GM23338 (cell line): Measurements from ENCODE around the gene ODAD3. TPM values are rescaled to one million over a fixed set of nuclear protein-coding genes. Genes with fewer than 3 reads are reported as not detected.
"Not testable (repeated sequence)": the region's sequence is repeated elsewhere in the genome, so short reads cannot be mapped to it uniquely, and the experiment has no call there.

ENCODE experiments used
- ATAC-seq: fragments of 200-7000 bp; cut with Tn5 transposase; 3 replicates; pipeline ENCODE4 v1.9.1; 2020
- DNase-seq: peaks from one replicate; pipeline ENCODE4 v3.0.0-alpha.2; 2015; ENCODE audit warnings: low spot score
- H2AFZ ChIP-seq: fragments of 200-600 bp; sonication (generic); 2 replicates; pipeline ENCODE4 v1.8.0; 2016; ENCODE audit warnings: antibody characterized with exemption, mild to moderate bottlenecking, moderate library complexity
- H3F3A ChIP-seq: fragments of 200-600 bp; sonication (generic); replicated peaks from 2 replicates; pipeline ENCODE4 v1.8.0; 2017; ENCODE audit warnings: antibody characterized with exemption, mixed run types, low read depth
- H3K27ac ChIP-seq: fragments of 200-600 bp; sonication (generic); 2 replicates; pipeline ENCODE4 v1.6.1; 2016; ENCODE audit warnings: low read depth
- H3K27me3 ChIP-seq: fragments of 200-600 bp; sonication (generic); 2 replicates; pipeline ENCODE4 v1.8.0; 2016; ENCODE audit warnings: mild to moderate bottlenecking, mixed run types, moderate library complexity; ENCODE audit not compliant: insufficient read depth
- H3K36me3 ChIP-seq: fragments of 200-600 bp; sonication (generic); 2 replicates; pipeline ENCODE4 v1.8.0; 2016; ENCODE audit warnings: mild to moderate bottlenecking; ENCODE audit not compliant: insufficient read depth
- H3K4me1 ChIP-seq: fragments of 200-600 bp; sonication (generic); 2 replicates; pipeline ENCODE4 v1.8.0; 2016; ENCODE audit warnings: mild to moderate bottlenecking, moderate library complexity; ENCODE audit not compliant: insufficient read depth
- H3K4me2 ChIP-seq: fragments of 200-600 bp; sonication (generic); 2 replicates; pipeline ENCODE4 v1.7.1; 2017; ENCODE audit warnings: mixed run types
- H3K4me3 ChIP-seq: fragments of 200-600 bp; sonication (generic); 2 replicates; pipeline ENCODE4 v1.6.1; 2016; ENCODE audit warnings: mixed run types
- H3K79me2 ChIP-seq: fragments of 200-600 bp; sonication (generic); replicated peaks from 2 replicates; pipeline ENCODE4 v1.8.0; 2017; ENCODE audit warnings: mild to moderate bottlenecking; ENCODE audit not compliant: insufficient read depth
- H3K9me2 ChIP-seq: fragments of 200-600 bp; sonication (generic); 2 replicates; pipeline ENCODE4 v1.8.0; 2017; ENCODE audit not compliant: insufficient read depth
- H4K20me1 ChIP-seq: fragments of 200-600 bp; sonication (generic); replicated peaks from 2 replicates; pipeline ENCODE4 v1.8.0; 2017; ENCODE audit warnings: mild to moderate bottlenecking; ENCODE audit not compliant: insufficient read depth
- H3K27ac Mint-ChIP-seq: 2 replicates; pipeline ENCODE4 v1.8.0; 2020; ENCODE audit warnings: inconsistent platforms, mild to moderate bottlenecking, moderate library complexity, mixed read lengths
- H3K27me3 Mint-ChIP-seq: 3 replicates; pipeline ENCODE4 v1.8.0; 2022; ENCODE audit warnings: low read depth, mild to moderate bottlenecking, moderate library complexity, mixed read lengths, inconsistent platforms; ENCODE audit not compliant: insufficient read depth, poor library complexity
- H3K36me3 Mint-ChIP-seq: 3 replicates; pipeline ENCODE4 v1.8.0; 2021; ENCODE audit warnings: low read depth, mild to moderate bottlenecking, inconsistent platforms, moderate library complexity, mixed read lengths
- H3K4me1 Mint-ChIP-seq: 3 replicates; pipeline ENCODE4 v1.8.0; 2020; ENCODE audit warnings: mild to moderate bottlenecking, inconsistent platforms, mixed read lengths
- H3K4me3 Mint-ChIP-seq: 3 replicates; pipeline ENCODE4 v1.8.0; 2021; ENCODE audit warnings: moderate library complexity, mild to moderate bottlenecking, inconsistent platforms, mixed read lengths
- H3K9me3 Mint-ChIP-seq: 3 replicates; pipeline ENCODE4 v1.8.0; 2020; ENCODE audit warnings: moderate library complexity, mild to moderate bottlenecking, inconsistent platforms, mixed read lengths
- EZH2phosphoT487 ChIP-seq: fragments of 200-600 bp; sonication (generic); IDR thresholded peaks from one replicate; pipeline ENCODE4 v1.8.1; 2018; ENCODE audit warnings: antibody characterized with exemption; ENCODE audit not compliant: unreplicated experiment
- POLR2AphosphoS5 ChIP-seq: IDR thresholded peaks from 2 replicates; pipeline ENCODE4 v1.6.1; 2016; ENCODE audit warnings: antibody characterized with exemption, low read depth
- ZNF114 ChIP-seq: fragments of 250-450 bp; sonication (Bioruptor Pico); IDR thresholded peaks from 2 replicates; pipeline ENCODE4 v1.5.0; 2020; ENCODE audit warnings: mild to moderate bottlenecking, moderate library complexity
- ZNF331 ChIP-seq: fragments of 250-450 bp; sonication (Bioruptor Pico); IDR thresholded peaks from 2 replicates; pipeline ENCODE4 v1.5.0; 2020; ENCODE audit warnings: low read depth, mild to moderate bottlenecking, moderate library complexity
- polyA plus RNA-seq: library from polyadenylated mRNA; unstranded; fragments of >200 nt; fragmentation: Nextera tagmentation; extraction: Ambion mirVana; gene quantifications from 2 replicates; pipeline ENCODE4 v1.2.1, GENCODE V29; 2016
- total RNA-seq: library from RNA; depleted of rRNA; stranded (reverse); fragments of >200 nt; shearing (Covaris generic); gene quantifications from 2 replicates; pipeline ENCODE4 v1.2.3, GENCODE V29; 2014
- TF ChIP-seq, protein P1 (sequence below), 2 experiments: fragments of 200-600 bp in 1 of 2; sonication (generic) in 1 of 2; conservative IDR thresholded peaks; 2 replicates each; pipeline versions ENCODE4 v1.5.1 to v1.6.1; 2016 to 2017; ENCODE audit warnings: antibody characterized with exemption in 2 of 2, low read depth in 2 of 2, mild to moderate bottlenecking in 2 of 2, moderate library complexity in 1 of 2
- TF ChIP-seq, protein P2 (sequence below): IDR thresholded peaks from one replicate; pipeline ENCODE4 v1.6.1; 2018; ENCODE audit warnings: antibody characterized with exemption; ENCODE audit not compliant: unreplicated experiment

ODAD3 gene
- total and polyA plus RNA-seq, 2 experiments from 2014 or later: 1.5 to 6.1 TPM

DNA sequence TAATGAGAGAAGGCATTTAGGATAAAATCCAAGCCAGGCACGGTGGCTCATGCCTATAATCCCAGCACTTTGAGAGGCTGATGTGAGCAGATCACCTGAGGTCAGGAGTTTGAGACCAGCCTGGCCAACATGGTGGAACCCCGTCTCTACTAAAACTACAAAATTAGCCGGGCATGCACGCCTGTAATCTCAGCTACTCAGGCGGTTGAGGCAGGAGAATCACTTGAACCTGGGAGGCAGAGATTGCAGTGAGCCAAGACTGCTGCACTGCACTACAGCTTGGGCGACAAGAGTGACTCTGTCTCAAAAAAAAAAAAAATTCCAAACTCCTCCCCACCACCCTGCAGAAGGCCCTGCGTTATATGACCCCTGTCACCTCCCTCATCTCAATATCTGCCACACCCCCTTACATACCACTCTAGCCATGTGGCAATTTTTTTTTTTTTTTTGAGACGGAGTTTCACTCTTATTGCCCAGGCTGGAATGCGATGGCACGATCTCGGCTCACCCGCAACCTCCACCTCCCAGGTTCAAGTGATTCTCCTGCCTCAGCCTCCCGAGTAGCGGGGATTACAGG lies 55.6 kb downstream of the ODAD3 start:
- peak; percentile 17 for DNase-seq
- H3K4me3 ChIP-seq, H3K36me3 ChIP-seq, H4K20me1 ChIP-seq, ATAC-seq, H3K9me3 Mint-ChIP-seq, H3K27me3 ChIP-seq, H3K4me2 ChIP-seq, H2AFZ ChIP-seq, H3K27ac ChIP-seq, H3K9me2 ChIP-seq, H3K4me3 Mint-ChIP-seq, H3K27ac Mint-ChIP-seq: not testable (repeated sequence)
- Mint-ChIP-seq H3K27me3 (peaks cover 16% of the 10 kb centered on the region), H3K4me1 (peaks cover 25% of the 10 kb centered on the region), H3K36me3 (peaks cover 11% of the 10 kb centered on the region; the same call in 2 of the 3 replicates)
- Histone ChIP-seq H3K4me1 (peaks cover 10% of the 10 kb centered on the region), H3F3A (peaks cover 22% of the 10 kb centered on the region), H3K79me2 (peaks cover 10% of the 10 kb centered on the region; the same call in 1 of the 2 replicates)

DNA sequence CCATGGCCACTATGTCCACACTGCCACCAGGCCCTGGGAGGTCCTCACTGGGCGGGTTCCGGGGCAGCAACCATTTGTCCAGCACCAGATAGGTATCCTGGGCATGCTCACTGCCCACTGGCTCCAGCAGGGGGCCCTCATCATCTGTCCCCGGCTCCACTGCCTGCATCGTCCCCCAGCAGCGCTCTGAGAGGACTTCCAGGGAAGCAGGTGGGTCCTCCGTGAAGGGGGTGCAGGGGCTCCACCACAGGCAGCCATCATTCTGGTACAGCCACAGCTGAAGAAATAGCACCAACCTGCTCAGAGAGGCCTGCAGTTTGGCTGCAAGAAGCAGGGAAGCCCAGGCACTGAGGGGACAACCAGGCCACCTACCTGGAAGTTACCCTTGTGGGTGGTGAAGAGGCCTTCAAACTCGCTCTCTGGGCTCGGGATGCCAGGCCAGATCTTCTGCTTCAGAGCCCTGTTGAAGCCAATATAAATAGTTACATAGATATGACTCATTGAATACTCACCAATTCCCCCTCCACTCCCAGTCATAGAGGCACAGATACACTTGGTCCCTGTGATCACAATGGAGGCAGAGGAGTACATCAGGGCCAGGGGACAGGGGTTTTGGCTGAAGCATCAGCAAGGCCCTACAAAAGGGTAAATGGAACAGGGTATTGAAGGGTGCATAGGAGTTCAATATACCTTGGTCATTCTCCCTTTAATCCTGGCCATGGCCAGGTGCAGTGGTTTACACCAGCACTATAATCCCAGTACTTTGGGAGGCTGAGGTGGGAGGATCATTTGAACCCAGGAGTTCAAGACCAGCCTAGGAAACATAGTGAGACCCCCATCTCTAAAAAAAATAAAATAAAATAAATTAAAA lies 56.4 kb downstream of the ODAD3 start:
- Histone ChIP-seq H4K20me1 (no peaks in the 10 kb centered on the region), H3K4me2 (no peak overlapping the region), H3K79me2 (peaks cover 10% of the 10 kb centered on the region; the same call in 1 of the 2 replicates), H3F3A (peaks cover 22% of the 10 kb centered on the region), H3K27me3 (no peaks in the 10 kb centered on the region), H3K4me3 (no peak overlapping the region), H3K4me1 (peaks cover 14% of the 10 kb centered on the region), H2AFZ (no peak overlapping the region), H3K27ac (no peak overlapping the region), H3K9me2 (no peaks in the 10 kb centered on the region), H3K36me3 (no peaks in the 10 kb centered on the region)
- Mint-ChIP-seq H3K27me3 (peaks cover 16% of the 10 kb centered on the region), H3K4me1 (peaks cover 24% of the 10 kb centered on the region), H3K36me3 (peaks cover 11% of the 10 kb centered on the region; the same call in 2 of the 3 replicates), H3K27ac (no peak overlapping the region), H3K9me3 (peaks cover 3% of the 10 kb centered on the region; the same call in 1 of the 3 replicates), H3K4me3 (no peak overlapping the region)
- TF ChIP-seq ZNF114 (CRISPR knock-in tag): no peak
- no peak for TF ChIP-seq POLR2AphosphoS5
- TF ChIP-seq, protein P1, sequence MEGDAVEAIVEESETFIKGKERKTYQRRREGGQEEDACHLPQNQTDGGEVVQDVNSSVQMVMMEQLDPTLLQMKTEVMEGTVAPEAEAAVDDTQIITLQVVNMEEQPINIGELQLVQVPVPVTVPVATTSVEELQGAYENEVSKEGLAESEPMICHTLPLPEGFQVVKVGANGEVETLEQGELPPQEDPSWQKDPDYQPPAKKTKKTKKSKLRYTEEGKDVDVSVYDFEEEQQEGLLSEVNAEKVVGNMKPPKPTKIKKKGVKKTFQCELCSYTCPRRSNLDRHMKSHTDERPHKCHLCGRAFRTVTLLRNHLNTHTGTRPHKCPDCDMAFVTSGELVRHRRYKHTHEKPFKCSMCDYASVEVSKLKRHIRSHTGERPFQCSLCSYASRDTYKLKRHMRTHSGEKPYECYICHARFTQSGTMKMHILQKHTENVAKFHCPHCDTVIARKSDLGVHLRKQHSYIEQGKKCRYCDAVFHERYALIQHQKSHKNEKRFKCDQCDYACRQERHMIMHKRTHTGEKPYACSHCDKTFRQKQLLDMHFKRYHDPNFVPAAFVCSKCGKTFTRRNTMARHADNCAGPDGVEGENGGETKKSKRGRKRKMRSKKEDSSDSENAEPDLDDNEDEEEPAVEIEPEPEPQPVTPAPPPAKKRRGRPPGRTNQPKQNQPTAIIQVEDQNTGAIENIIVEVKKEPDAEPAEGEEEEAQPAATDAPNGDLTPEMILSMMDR (conservative IDR thresholded peaks at IDR 0.05; ENCODE audit: low read depth in 2 of 2): peak; percentile 60 to 78
- no peak for TF ChIP-seq ZNF331
- TF ChIP-seq, protein P2, sequence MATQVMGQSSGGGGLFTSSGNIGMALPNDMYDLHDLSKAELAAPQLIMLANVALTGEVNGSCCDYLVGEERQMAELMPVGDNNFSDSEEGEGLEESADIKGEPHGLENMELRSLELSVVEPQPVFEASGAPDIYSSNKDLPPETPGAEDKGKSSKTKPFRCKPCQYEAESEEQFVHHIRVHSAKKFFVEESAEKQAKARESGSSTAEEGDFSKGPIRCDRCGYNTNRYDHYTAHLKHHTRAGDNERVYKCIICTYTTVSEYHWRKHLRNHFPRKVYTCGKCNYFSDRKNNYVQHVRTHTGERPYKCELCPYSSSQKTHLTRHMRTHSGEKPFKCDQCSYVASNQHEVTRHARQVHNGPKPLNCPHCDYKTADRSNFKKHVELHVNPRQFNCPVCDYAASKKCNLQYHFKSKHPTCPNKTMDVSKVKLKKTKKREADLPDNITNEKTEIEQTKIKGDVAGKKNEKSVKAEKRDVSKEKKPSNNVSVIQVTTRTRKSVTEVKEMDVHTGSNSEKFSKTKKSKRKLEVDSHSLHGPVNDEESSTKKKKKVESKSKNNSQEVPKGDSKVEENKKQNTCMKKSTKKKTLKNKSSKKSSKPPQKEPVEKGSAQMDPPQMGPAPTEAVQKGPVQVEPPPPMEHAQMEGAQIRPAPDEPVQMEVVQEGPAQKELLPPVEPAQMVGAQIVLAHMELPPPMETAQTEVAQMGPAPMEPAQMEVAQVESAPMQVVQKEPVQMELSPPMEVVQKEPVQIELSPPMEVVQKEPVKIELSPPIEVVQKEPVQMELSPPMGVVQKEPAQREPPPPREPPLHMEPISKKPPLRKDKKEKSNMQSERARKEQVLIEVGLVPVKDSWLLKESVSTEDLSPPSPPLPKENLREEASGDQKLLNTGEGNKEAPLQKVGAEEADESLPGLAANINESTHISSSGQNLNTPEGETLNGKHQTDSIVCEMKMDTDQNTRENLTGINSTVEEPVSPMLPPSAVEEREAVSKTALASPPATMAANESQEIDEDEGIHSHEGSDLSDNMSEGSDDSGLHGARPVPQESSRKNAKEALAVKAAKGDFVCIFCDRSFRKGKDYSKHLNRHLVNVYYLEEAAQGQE: no peak
- TF ChIP-seq EZH2phosphoT487: no peak
- peak; percentile 86 for DNase-seq
- no peak for ATAC-seq
